Erythroblast (primary cell): Measurements from ENCODE around the gene CDYL.

Experiments used
- GATA1 ChIP-seq: IDR thresholded peaks from 2 replicates; pipeline ENCODE4 v1.6.1; 2011; ENCODE audit warnings: low read depth, mild to moderate bottlenecking, control low read depth, low read length, moderate library complexity
- POLR2A ChIP-seq: IDR thresholded peaks from 2 replicates; pipeline ENCODE4 v1.6.1; 2011; ENCODE audit warnings: mild to moderate bottlenecking, low read length

DNA sequence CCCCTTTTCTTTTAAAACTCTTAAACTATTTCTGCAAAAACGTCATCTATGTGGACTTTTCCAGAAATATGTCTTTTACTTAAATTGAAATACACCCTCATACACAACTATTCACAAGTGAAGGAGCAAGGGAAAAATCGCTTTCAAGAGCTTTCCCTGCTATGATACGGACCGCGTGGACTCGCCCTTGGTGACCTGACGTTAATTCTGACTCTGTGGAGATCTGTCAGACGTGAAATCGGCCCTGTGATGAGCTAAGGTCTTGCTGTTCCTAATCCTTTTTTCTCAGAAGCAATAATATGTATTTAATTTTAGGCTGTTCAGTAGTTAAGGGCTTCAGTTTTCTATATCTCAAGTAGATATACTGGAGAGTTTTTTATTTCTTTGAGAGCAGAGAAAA, 114.0 kb downstream of the CDYL start:
- TF ChIP-seq POLR2A (no peak), GATA1 (no peak)
